ENCODE results near the gene DCPS. TPM values are rescaled to one million over a fixed set of nuclear protein-coding genes. Genes with fewer than 3 reads are reported as not detected.
A peak's percentile ranks its signal among the peaks of the same experiment; 100 is the strongest.
"Not testable (repeated sequence)": the region's sequence is repeated elsewhere in the genome, so short reads cannot be mapped to it uniquely, and the experiment has no call there.

Gene DCPS
- total RNA-seq, 2 experiments from 2014 or later = 27.4 to 29.1 TPM

- H3K27ac Mint-ChIP-seq = peak overlapping the region; percentile 64
- POLR2A ChIA-PET = interaction anchor here (1.0 to 4.6 kb wide), 5 partner anchors 11 to 52 kb away, joined by 3 to 61 read pairs (median 3); partner anchors contain the start of gene DCPS
- H3K9me3 Mint-ChIP-seq = no peaks in the 10 kb centered on the region
- H3K27me3 Mint-ChIP-seq = no peaks in the 10 kb centered on the region
- ATAC-seq (ENCODE audit: low read depth) (peak; percentile 7), DNase-seq (no peak)
- peaks cover under 1% of the 10 kb centered on the region for H3K36me3 Mint-ChIP-seq
- H3K4me1 Mint-ChIP-seq = peaks cover 27% of the 10 kb centered on the region
- peak overlapping the region; percentile 73 for H3K4me3 Mint-ChIP-seq
Measured at GRCh38 chr11:126355926-126356897, 52.4 kb downstream of the DCPS start.

- Mint-ChIP-seq H3K4me1 (peaks cover 25% of the 10 kb centered on the region), H3K4me3 (peak overlapping the region; percentile 46), H3K27me3 (no peaks in the 10 kb centered on the region), H3K36me3 (no peaks in the 10 kb centered on the region), H3K27ac (no peak overlapping the region), H3K9me3 (no peaks in the 10 kb centered on the region)
- POLR2A ChIA-PET = interaction anchor here (0.9 to 4.6 kb wide), 2 partner anchors 39 to 53 kb away, joined by 4 to 61 read pairs; partner anchors contain the start of gene DCPS
- DNase-seq (no peak), ATAC-seq (ENCODE audit: low read depth) (no peak)
Measured at GRCh38 chr11:126357055-126357962, 53.4 kb downstream of the DCPS start.

- H3K4me1 Mint-ChIP-seq = peaks cover 17% of the 10 kb centered on the region
- POLR2A ChIA-PET = interaction anchor here (0.9 kb wide), 1 partner anchor 54 kb away, joined by 4 read pairs; the partner anchor contains the start of gene DCPS
- no peaks in the 10 kb centered on the region for H3K36me3 Mint-ChIP-seq
- no peak overlapping the region for H3K27ac Mint-ChIP-seq
- DNase-seq (no peak), ATAC-seq (ENCODE audit: low read depth) (no peak)
- no peak overlapping the region for H3K4me3 Mint-ChIP-seq
- H3K27me3 Mint-ChIP-seq = no peaks in the 10 kb centered on the region
- no peaks in the 10 kb centered on the region for H3K9me3 Mint-ChIP-seq
Measured at GRCh38 chr11:126357969-126358762, 54.3 kb downstream of the DCPS start.

GRCh38 chr11:126358763-126359160 is 54.9 kb downstream of the DCPS start:
- Mint-ChIP-seq H3K36me3 (no peaks in the 10 kb centered on the region), H3K4me1 (peaks cover 11% of the 10 kb centered on the region), H3K27ac (no peak overlapping the region), H3K9me3 (no peaks in the 10 kb centered on the region), H3K27me3 (no peaks in the 10 kb centered on the region), H3K4me3 (no peak overlapping the region)
- DNase-seq (peak; percentile 9), ATAC-seq (ENCODE audit: low read depth) (no peak)
- POLR2A ChIA-PET = no interaction called here

- no peaks in the 10 kb centered on the region for H3K27me3 Mint-ChIP-seq
- ATAC-seq (ENCODE audit: low read depth) (no peak), DNase-seq (no peak)
- no peak overlapping the region for H3K27ac Mint-ChIP-seq
- H3K4me3 Mint-ChIP-seq = no peak overlapping the region
- no peaks in the 10 kb centered on the region for H3K36me3 Mint-ChIP-seq
- peaks cover 9% of the 10 kb centered on the region for H3K4me1 Mint-ChIP-seq
- H3K9me3 Mint-ChIP-seq = no peaks in the 10 kb centered on the region
- POLR2A ChIA-PET = no interaction called here
Measured at GRCh38 chr11:126359431-126360048, 55.7 kb downstream of the DCPS start.

GRCh38 chr11:126360049-126360446 is 56.2 kb downstream of the DCPS start:
- ATAC-seq (ENCODE audit: low read depth) (no peak), DNase-seq (peak; percentile 18)
- Mint-ChIP-seq H3K4me3 (no peak overlapping the region), H3K4me1 (peaks cover 7% of the 10 kb centered on the region), H3K9me3 (no peaks in the 10 kb centered on the region), H3K27me3 (no peaks in the 10 kb centered on the region), H3K36me3 (no peaks in the 10 kb centered on the region), H3K27ac (no peak overlapping the region)
- POLR2A ChIA-PET = no interaction called here

- no peaks in the 10 kb centered on the region for H3K27me3 Mint-ChIP-seq
- H3K36me3 Mint-ChIP-seq = no peaks in the 10 kb centered on the region
- POLR2A ChIA-PET = interaction anchor here (0.7 kb wide), 1 partner anchor 51 kb away, joined by 3 read pairs; no protein-coding TSS in a partner anchor
- H3K4me1 Mint-ChIP-seq = peaks cover 7% of the 10 kb centered on the region
- H3K4me3 Mint-ChIP-seq = no peak overlapping the region
- DNase-seq (peak; percentile 15), ATAC-seq (ENCODE audit: low read depth) (no peak)
- H3K9me3 Mint-ChIP-seq = no peaks in the 10 kb centered on the region
- no peak overlapping the region for H3K27ac Mint-ChIP-seq
Measured at GRCh38 chr11:126361400-126361799, 57.5 kb downstream of the DCPS start.

- Mint-ChIP-seq H3K4me1 (peaks cover 5% of the 10 kb centered on the region), H3K36me3 (no peaks in the 10 kb centered on the region), H3K27me3 (no peaks in the 10 kb centered on the region), H3K4me3 (no peak overlapping the region), H3K9me3 (no peaks in the 10 kb centered on the region), H3K27ac (no peak overlapping the region)
- POLR2A ChIA-PET = no interaction called here
- ATAC-seq (ENCODE audit: low read depth) (no peak), DNase-seq (peak; percentile 17)
Measured at GRCh38 chr11:126362879-126363655, 59.2 kb downstream of the DCPS start.

- peaks cover 2% of the 10 kb centered on the region for H3K4me1 Mint-ChIP-seq
- POLR2A ChIA-PET = no interaction called here
Measured at GRCh38 chr11:126363706-126364248, 59.9 kb downstream of the DCPS start.

GRCh38 chr11:126364735-126365134 is 60.9 kb downstream of the DCPS start:
- H3K9me3 Mint-ChIP-seq; H3K4me1 Mint-ChIP-seq; H3K27ac Mint-ChIP-seq; ATAC-seq (ENCODE audit: low read depth); DNase-seq; H3K4me3 Mint-ChIP-seq; POLR2A ChIA-PET; H3K36me3 Mint-ChIP-seq; H3K27me3 Mint-ChIP-seq: not testable (repeated sequence)

More at GRCh38 chr11:126363706-126364248, 59.9 kb downstream of the DCPS start:
- Mint-ChIP-seq H3K9me3 (no peaks in the 10 kb centered on the region), H3K27ac (no peak overlapping the region), H3K4me3 (no peak overlapping the region), H3K27me3 (no peaks in the 10 kb centered on the region), H3K36me3 (no peaks in the 10 kb centered on the region)
- DNase-seq (peak; percentile 21), ATAC-seq (ENCODE audit: low read depth) (no peak)

- H3K4me3 Mint-ChIP-seq; H3K4me1 Mint-ChIP-seq; ATAC-seq (ENCODE audit: low read depth); H3K9me3 Mint-ChIP-seq; H3K27ac Mint-ChIP-seq; H3K36me3 Mint-ChIP-seq; H3K27me3 Mint-ChIP-seq; POLR2A ChIA-PET; DNase-seq: not testable (repeated sequence)
Measured at GRCh38 chr11:126365508-126365907, 61.6 kb downstream of the DCPS start.
